Placental epithelial cell (primary cell): Measurements from ENCODE around the gene KRT5. TPM values are rescaled to one million over a fixed set of nuclear protein-coding genes. Genes with fewer than 3 reads are reported as not detected.

Experiments
- total RNA-seq: library from RNA; depleted of rRNA; stranded (reverse); fragments of >200 nt; gene quantifications from 2 replicates; pipeline ENCODE4 v1.2.3, GENCODE V29; 2012

Gene KRT5
- 884 and 2,107 TPM in 2 replicates for total RNA-seq

DNA sequence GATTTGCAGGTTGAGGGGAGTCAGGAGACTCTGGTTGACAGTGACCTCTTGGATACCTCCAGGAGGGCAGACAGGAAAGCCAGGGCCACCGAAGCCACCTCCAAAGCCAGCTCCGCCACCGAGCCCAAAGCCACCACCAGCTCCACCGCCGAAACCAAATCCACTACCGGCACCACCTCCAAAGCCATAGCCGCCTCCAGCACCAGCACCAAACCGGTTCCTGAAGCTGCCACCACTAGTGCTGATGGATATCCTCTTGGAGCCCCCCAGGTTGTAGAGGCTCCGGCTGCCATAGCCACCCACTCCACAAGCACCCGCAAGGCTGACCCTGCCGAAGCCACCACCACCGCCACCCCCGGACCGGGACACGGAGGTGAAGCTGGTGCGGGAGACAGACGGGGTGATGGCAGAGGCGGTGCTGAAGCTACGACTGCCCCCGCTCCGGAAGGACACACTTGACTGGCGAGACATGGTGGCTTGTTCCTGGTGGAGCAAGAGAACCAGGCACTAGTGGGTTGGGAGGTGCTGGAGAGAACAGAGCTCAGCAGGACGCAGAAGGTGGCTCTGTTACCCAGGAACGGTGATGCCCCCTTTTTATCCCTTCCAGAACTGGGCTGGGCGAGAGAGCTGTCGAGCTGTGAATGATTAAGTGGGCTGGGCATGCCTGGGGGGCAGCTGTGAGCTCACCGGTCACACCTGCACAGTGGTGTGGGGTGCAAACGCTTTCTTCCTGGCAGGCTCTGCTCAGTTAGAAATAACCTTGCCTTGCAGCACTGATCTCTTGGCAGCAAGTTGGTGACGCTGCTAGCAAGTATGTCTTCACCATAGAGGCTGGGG, at the start of gene KRT5:
KRT5 (minus strand) TSS at position 569 of the 837 bp plus-strand sequence; CDS start at position 471, 98 bp downstream.

DNA sequence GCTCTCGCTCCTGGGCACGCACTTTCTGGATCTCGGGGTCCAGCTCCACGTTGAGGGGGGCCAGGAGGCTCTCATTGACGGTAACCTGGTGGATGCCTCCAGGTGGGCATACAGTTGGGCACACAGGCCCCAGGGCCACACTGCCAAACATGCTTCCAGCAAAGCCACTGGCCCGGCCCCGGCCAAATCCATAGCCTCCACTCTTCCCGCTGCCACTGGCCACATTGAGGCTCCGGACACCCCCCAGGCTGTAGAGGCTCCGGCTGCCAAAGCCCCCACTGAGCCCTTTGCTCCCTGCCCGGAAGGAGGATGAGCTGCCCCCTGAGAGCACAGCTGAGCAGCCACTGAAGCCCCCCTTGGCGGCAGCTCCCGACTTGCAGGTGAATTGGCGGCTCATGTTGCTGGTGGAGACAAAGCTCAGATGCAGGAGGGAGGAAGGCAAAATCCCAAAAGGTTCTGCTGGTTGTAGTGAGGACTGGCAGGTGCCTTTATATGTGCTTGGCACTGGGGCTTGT, 32.5 kb upstream of the KRT5 start, which contains the start of gene KRT71:
KRT71 (minus strand) TSS at position 465 of the 515 bp plus-strand sequence; CDS start at position 397, 68 bp downstream.

DNA sequence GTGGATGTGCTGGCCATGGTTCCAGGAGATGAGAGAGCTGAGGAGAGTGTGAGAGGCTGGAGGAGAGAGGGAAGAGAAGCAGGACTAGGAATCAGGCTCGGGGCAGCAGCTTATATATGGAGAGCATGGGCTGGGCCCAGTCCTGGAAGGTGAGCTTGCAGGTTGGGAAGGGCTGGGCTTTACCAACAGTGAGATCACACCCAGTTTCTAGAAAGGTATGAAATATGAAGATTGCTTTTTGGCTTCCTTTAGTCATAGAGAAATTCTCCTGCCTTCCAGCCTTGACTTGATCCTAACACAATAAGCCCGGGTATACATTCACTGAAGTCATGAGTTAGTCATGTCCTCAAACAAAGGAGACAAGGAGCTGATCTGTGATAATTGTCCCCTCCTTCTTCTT, 27.0 kb downstream of the KRT5 start, which contains the start of gene KRT6A:
KRT6A (minus strand) TSS at position 86 of the 400 bp plus-strand sequence; CDS start at position 17, 69 bp downstream.

DNA sequence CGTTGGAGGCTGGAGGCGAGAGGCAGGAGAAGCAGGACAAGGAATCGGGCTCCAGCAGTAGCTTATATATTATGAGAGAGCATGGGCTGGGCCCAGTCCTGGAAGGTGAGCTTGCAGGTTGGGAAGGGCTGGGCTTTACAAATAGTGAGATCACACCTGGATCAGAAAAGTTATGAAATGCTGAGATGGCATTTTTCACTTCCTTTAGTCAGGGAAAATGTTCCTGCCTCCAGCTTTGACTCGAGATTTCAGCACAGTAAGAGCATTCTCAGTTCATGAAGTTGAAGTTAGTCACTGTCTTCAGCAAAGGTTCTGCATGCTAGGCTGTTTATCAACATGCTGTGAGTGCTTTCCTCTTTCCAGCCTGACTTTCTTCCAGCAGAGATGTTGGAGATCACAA, 46.4 kb downstream of the KRT5 start, which contains the start of gene KRT6C:
KRT6C (minus strand) TSS at position 38 of the 400 bp plus-strand sequence. CDS start 68 bp downstream, outside the sequence.

Other genes with a start within 250 kb of the KRT5 start
- gene KRT86, start 245.7 kb downstream of the KRT5 start, total RNA-seq = not detected in 2 replicates
- gene KRT81, start 228.9 kb downstream of the KRT5 start, total RNA-seq = not detected in 2 replicates
- not detected in 2 replicates for gene KRT83, start 199.0 kb downstream of the KRT5 start, total RNA-seq
- gene KRT85, start 152.9 kb downstream of the KRT5 start, total RNA-seq = under 0.01 TPM in 1 of 2 replicates, not detected in the other
- not detected in 2 replicates for gene KRT84, start 134.7 kb downstream of the KRT5 start, total RNA-seq
- gene KRT82, start 114.1 kb downstream of the KRT5 start, total RNA-seq = not detected in 2 replicates
- not detected in 2 replicates for gene KRT75, start 86.0 kb downstream of the KRT5 start, total RNA-seq
- 1.2 and 2.9 TPM in 2 replicates for gene KRT6B, start 68.2 kb downstream of the KRT5 start, total RNA-seq
- 6.3 and 9.3 TPM in 2 replicates for gene KRT6C, start 46.6 kb downstream of the KRT5 start, total RNA-seq
- gene KRT6A, start 27.1 kb downstream of the KRT5 start, total RNA-seq = 2,135 and 6,405 TPM in 2 replicates
- gene KRT71, start 32.8 kb upstream of the KRT5 start, total RNA-seq = under 0.01 and 0.22 TPM in 2 replicates
- gene KRT74, start 53.4 kb upstream of the KRT5 start, total RNA-seq = not detected in 2 replicates
- not detected in 2 replicates for gene KRT72, start 81.1 kb upstream of the KRT5 start, total RNA-seq
- not detected in 2 replicates for gene KRT73, start 98.2 kb upstream of the KRT5 start, total RNA-seq
- not detected in 2 replicates for gene KRT2, start 131.8 kb upstream of the KRT5 start, total RNA-seq
- not detected in 2 replicates for gene KRT1, start 160.0 kb upstream of the KRT5 start, total RNA-seq
- gene KRT77, start 183.1 kb upstream of the KRT5 start, total RNA-seq = not detected in 2 replicates